ENCODE results near the gene RASA2.

The RASA2 gene

DNA sequence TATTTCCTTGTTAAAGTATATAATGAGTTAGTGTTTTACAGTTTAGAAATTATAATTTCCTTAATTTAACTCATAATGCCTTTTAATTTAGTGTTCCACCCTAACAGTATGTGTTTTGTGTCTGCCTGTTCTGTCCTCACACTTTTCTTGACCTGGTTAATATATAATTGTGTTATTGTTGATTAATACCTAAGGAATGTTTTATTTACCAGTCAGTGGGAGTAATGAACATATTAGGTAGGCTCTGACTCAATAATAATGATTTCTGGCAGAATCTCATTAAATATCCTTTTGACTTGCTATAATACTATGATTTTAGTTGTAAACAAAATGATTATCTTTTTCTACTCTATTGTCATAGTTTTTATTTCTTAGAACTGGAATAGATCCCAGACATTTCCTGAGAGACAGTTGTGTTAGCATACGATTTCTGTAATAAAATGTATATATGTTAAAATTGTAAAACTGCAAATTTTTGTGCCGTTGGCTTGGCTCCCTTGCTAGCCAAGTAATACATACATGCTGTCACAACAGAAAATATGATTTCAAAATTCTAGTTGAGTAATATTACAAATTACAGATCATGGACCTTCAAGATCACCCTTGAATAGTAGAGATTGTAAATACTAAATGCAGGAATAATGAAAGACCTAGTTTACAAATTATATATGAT is 51.9 kb downstream of the RASA2 start:
- no peak for DNase-seq (ENCODE audit: low spot score)

DNA sequence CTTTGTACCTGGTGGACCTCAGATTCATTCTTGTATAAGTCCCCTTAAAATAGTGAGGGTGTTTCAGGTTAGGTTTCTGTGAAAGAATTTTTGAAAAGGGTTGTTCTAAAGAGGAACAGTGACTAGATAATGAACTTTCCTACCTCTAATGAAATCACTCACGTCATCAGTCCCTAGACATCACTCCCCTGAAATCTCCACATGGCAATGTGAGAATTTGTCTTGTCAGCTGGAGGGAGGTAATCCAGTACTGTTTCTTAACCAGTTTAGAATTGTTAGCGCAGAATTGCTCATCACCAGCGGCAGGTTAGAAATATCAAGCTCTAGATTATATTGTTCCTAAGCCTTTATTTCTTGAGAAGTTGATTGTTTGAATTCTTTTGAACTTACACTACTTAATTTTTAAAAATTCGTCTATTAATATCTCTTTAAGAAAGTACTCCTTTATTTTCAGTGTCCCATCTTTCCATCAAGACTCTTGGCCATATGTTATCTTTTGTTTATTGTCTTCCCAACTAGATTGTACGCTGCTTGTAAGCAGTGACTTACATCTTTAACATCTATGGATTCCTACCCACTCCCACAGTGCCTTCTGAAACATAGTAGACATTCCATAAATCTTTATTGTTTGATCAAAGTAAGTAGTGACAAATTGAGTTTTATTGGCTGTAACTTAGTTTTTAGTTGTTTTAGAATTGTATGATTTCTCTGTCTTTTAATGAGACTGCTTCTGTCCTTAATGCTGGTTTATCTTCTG is 52.8 kb downstream of the RASA2 start:
- DNase-seq (ENCODE audit: low spot score), result no peak

DNA sequence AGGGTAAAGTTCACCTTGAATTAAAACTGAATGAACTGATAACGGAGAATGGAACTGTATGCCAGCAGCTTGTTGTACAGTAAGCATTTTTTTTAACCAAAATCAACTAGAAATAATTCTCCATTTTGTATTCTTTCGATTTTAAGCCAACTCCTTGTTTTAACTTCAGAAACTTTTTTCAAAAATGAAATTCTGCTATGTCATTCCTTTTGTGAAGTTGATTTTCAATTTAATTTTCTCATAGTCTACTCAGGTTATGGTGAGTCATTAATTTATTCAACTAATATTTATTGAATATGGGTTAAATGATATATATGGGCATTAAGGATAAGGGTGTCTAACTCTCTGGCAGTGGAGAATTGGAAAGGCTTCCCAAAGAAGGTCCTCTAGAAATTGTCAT is 53.7 kb downstream of the RASA2 start:
- DNase-seq (ENCODE audit: low spot score), result no peak

DNA sequence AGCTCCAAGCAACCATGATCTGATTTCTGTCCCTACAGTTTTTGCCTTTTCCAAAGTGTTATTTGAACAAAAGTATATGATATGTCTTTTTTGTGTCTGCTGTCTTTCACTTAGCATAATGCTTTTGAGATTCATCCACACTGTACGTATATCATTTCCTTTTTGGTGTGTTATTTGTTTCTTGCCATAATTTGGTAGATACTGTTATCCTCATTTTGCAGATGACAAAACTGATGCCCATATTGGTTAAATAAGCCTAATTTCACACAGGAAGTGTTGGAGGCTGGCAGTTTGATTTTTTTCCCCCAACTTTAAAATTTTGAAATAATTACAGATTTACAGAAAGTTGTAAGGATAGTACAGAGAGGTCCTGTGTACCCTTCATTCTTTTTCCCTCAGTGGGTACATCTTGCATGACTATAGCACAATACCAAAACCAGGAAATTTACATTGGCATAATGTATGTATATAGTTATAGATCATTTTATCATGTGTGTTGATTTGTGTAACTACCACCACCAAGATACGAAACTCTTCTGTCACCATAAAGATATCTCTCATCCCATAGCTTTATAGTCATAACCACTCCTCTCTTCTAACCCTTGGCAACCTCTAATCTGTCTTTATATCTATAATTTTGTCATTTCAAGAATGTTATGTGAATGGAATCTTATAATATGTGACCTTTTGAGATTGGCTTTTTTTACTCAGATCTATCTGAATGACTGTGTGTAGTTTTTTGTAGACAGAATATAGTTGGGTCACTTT is 55.6 kb downstream of the RASA2 start:
- DNase-seq (ENCODE audit: low spot score), result no peak

DNA sequence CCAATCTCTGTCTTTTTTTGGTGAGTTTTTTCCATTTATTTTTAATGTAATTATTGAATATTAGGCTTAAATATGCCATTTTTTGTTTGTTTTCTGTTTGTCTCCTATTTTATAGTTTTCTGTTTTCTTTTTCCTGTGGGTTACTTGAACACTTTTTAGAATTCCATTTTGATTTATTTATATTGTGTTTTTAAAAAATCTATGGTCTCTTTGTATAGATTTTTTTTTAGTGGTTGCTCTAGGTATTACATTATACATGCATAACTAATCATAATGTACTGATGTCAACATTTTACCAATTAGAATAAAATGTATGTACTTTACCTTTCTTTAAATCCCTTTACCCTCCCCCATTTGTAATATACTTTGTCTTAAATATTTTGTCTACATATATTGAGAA is 56.2 kb downstream of the RASA2 start:
- no peak for DNase-seq (ENCODE audit: low spot score)

DNA sequence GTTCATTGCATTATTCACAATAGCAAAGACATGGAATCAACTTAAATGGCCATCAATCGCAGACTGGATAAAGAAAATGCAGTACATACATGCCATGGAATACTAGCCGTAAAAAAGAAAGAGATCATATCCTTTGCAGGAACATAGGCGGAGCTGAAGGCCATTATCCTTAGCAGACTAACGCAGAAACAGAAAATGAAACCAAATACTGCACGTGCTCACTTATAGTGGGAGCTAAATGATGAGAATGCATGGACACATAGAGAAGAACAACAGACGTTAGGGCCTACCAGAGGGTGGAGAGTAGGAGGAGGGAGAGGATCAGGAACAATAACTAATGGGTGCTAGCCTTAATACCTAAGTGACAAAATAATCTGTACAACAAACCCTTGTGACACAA is 57.9 kb downstream of the RASA2 start:
- no peak for DNase-seq (ENCODE audit: low spot score)

DNA sequence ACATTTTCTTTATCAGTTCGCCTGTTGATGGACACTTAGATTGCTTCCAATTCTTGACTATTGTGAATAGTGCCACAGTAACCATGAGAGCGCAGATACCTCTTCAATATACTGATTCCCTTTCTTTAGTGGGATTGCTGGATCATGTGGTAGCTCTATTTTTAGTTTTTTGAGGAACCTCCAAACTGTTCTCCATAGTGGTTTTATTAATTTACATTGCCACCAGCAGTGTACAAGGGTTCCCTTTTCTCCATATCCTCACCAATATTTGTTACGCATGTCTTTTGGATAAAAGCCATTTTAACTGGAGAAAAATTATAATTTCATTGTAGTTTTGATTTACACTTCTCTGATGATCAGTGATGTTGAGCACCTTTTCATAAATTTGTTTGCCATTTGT is 59.3 kb downstream of the RASA2 start:
- DNase-seq (ENCODE audit: low spot score), result no peak

DNA sequence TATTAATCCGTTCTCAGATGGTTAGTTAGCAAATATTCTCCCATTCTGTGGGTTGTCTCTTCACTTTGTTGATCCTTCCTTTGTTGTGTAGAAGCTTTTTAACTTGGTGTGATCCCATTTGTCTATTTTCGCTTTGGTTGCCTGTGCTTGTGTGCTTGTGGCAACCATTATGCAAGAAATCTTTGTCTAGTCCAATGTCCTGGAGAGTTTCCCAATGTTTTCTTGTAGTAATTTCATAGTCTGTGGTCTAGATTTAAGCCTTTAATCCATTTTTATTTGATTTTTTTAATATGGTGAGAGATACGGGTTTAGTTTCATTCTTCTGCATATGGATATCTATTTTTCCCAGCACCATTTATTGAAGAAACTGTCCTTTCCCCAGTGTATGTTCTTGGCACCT is 59.8 kb downstream of the RASA2 start:
- no peak for DNase-seq (ENCODE audit: low spot score)

DNA sequence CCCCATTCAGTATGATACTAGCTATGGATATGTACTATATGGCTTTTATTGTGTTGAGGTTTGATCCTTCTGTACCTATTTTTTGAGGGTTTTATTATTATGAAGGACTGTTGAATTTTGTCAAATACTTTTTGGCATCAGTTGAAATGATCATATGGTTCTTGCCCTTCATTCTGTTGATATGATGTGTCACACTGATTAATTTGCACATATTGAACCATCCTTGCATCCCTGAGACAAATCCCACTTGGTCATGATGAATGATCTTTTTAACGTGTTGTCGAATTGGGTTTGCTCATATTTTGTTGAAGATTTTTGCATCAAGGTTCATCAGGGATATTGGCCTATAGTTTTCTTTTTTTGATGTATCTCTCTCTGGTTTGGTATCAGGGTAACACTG is 61.0 kb downstream of the RASA2 start:
- no peak for DNase-seq (ENCODE audit: low spot score)

DNA sequence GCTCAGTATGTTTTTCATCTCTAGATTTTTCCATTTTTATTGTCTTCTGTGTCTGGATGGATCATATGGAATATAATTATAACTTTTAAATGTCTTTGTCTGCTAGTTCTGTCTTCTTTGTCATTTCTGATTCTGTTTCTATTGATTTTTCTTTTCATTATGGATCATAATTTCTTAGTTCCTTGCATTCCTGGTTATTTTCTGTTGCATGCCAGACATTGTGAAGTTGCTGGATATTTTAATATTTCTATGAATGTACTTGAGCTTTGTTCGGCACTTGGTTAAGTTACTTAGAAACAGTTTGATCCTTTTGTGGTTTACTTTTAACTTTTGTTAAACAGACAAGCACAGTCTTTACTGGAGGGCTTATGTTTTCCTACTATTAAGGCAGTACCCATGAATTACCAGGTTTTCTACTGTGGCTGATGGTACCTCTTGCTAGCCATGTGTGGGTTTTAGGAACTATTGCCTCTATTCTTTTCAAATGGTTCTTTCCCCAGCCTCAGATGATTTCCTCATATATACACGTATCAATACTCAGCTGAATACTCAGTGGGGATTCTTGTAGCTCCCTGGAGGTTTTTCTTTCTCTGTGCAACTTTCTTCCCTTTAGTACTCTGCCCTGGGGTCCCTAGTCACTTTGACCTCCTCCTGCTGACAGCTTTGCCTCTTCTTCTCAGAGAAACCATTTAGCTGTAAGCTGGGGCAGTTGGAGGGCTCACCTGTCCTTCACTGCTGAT is 64.3 kb downstream of the RASA2 start:
- DNase-seq (ENCODE audit: low spot score), result no peak

DNA sequence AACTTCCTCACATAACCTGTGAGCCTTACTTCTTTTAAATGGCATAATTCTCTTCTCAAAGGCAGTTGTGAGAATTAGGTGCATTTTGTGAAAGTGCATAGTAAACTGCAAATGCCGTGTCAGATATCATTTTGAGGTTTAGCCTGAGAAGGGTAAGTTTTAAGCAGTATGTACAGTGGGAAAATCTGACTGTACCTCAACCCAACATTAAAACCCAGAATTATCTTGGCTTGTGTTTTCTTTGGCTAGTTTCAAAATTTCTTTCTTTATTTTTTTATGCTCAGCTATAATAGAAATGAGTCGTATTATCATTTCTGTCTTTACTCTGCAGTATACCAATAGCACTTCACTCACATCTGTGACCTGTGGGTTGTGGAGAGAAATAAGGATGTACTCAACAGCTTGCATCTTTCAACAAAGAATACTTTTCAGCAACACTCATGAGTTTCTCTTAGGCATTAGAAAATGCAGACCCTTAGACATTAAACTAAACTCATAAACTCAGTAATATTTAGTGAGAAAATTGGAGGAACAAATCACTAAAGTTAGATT is 65.7 kb downstream of the RASA2 start:
- DNase-seq (ENCODE audit: low spot score), result no peak

DNA sequence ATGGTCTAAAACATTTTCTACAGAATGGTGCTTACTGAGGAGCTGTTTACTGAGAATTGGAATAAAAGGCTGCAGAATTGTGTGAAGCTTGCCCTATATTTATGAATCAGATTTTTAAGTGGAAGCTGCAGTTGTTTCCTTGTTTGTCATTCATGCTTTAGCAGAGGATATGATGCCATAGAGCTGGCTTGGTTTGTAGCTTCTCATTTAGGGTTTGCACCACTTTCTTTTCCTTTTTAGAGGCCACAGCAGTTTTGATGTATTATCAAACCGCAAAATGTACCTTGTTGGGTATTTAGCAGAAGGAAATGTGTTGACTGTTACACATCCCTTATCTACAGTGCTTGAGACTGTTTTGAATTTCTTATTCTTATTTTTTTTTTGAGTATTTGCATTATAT is 66.2 kb downstream of the RASA2 start:
- DNase-seq (ENCODE audit: low spot score), result no peak

DNA sequence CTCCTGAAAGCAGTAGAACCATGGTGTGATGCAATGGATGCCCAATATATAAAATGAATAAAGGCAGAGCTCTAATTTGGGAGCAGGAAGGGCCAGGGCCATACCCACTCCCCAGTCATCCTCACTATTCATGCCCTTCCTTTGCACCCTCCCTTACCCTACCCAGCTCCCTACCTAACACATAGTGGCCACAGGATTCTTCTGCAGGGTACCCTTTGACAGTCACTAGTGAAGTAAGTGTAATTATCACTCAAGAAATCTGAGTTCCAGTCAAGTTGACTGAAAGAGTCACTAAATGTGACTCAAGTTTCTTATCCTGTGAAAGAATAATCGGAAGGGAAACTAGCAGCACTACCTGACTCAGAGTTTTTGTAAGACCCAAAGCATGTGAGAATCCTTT is 69.2 kb downstream of the RASA2 start:
- no peak for DNase-seq (ENCODE audit: low spot score)

DNA sequence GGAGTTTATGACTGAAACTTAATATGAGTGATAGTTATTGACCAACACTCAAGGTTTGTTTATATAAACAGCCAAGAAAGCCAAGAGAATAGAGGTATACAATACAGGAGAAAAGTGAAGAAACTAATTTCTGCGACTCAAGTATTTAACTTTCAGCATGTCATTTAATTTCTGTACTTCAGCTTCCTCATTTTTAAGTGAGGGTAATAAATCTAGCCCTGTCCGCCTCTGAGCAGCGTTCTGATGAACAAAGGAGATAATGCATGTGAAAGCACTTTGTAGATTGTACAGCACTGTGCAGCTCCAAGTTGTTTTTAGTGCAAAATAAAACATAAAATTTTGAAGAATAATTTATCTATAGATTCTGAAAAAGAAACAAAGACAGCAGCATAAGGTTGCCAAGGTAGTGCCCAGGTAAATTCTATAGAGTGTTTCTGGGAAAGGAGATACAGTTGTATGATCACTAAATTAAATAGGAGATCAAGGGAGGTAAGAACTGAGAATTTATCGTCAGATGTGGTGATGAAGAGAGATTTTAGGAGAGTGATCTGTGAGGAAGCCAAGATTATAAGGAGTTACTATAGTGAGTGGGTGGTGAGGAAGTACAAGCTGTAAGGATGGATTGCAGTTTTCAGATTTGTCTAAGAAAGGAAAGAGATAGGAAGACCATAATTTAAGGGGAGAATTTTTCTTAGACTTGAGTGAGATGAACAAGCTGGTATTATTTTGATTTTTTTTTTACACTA is 71.3 kb downstream of the RASA2 start:
- no peak for DNase-seq (ENCODE audit: low spot score)

DNA sequence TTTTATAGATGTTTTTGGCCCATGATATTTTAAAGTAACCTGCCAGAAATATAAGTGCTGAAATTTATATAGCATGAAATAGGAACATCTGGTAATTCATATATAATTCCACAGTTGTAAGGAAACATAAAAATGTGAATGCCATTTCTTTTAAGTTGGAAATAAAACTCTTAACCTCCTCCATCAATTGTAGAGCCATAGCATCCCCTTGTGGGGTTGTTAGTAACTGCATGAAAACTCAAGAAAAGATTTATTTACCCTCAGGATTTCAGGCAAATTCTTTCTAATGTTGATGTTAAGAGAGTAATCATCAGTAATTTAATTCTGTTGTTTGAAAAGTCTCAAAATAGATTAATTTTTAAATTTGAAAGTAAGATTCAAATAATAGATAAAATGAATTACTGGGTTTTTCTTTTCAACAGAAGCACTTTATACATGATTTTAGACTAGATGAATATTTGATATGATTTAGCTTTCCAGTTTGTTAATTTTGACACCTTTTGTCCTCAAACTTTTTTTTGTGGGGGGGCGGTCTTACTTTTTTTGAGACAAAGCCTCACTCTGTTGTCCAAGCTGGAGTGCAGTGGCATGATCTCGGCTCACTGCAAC is 74.7 kb downstream of the RASA2 start:
- DNase-seq (ENCODE audit: low spot score), result peak; percentile 63

DNA sequence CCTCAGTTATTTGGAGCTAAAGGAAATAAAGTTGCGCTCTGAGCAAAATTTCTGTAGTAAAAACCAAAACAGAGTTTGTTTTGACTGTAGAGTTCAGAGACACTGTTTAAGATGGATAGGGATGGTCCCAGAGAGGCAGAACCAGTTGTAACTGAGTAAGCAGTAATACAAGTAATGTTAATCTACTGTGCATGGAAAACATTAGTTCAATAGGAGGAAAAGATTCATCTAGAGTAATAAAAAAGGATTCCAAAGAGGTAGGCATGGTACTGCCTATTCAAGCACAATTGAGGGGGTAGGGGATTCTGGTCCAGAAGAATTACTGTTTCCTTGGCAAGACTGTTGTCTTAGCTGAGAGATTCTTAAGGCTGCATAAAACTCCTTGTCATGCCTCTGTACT is 77.4 kb downstream of the RASA2 start:
- DNase-seq (ENCODE audit: low spot score), result no peak

DNA sequence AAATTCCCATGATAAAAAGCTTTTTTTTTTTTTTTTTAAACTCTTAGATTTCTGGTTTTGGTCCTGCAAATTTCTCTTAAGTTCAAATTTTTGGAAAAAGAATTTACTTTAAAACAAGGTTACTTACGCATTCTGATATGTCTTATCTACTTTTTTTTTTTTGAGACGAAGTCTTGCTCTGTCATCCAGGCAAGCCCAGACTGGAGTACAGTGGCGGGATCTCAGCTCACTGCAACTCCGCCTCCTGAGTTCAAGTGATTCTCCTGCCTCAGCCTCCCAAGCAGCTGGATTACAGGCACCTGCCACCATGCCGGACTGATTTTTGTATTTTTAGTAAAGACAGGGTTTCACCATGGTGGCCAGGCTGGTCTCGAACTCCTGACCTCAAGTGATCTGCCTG is 83.2 kb downstream of the RASA2 start:
- DNase-seq (ENCODE audit: low spot score), result no peak

DNA sequence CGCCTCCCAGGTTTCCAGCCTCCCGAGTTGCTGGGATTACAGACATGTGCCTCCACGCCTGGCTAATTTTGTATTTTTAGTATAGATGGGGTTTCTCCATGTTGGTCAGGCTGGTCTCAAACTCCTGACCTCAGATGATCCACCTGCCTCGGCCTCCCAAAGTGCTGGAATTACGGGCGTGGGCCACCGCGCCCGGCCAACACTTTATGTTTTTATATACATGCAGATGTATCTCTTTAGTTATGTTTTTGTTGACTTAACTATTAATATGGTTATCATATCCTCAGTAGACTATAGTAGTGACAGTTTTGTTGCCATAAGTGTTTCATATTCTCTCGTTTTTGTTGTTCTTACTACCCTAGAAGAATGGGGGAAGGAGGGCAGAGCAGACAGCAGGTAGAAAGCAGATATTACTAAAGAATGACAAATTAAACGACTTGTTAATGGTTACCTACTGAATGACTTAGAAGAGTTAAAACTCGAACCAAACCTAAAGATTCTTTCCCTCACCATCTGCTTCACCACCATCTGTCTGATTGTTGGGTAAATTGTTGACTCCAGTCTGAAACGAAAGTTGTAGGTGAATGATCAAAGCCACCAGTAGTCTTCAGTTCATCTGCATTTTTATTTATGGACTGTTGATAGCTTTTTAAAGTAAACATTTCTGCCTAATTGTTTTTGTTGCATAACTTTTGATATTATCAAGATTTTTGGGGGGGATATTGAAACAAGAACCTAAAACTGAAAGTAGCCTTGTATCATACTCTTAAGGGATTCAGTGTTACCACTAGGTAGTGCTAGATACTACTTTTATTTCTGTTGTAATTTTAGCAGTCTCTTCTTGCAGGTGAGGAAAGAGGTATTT is 89.3 kb downstream of the RASA2 start:
- no peak for DNase-seq (ENCODE audit: low spot score)

DNA sequence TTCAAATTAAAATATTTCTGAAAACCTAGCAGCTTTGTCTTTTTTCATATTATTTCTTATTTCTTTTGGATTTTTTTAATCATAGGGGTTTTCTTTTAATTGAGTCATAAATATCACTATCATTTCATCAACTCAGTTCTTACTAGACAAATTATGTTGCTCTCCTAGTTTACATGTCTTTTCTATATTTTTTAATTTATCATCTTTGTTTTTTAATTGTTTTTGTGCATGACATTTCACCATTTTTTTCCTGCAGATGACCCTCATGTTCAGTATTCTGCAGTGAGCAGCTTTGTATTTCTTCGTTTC is 89.9 kb downstream of the RASA2 start:
- no peak for DNase-seq (ENCODE audit: low spot score)
